Brain microvascular endothelial cell (primary cell): ENCODE data around the gene KDM3B.

Source experiments
- DNase-seq: peaks from one replicate; pipeline ENCODE4 v3.0.0-alpha.2; 2020
- H3K27ac ChIP-seq: fragments of 250-450 bp; sonication (Bioruptor Pico); 2 replicates; pipeline ENCODE4 v1.5.1; 2020; ENCODE audit warnings: mild to moderate bottlenecking, moderate library complexity
- H3K27me3 ChIP-seq: fragments of 250-450 bp; sonication (Bioruptor Pico); replicated peaks from 2 replicates; pipeline ENCODE4 v1.5.1; 2020; ENCODE audit warnings: mild to moderate bottlenecking
- H3K36me3 ChIP-seq: fragments of 250-450 bp; sonication (Bioruptor Pico); replicated peaks from 2 replicates; pipeline ENCODE4 v1.5.1; 2020; ENCODE audit warnings: mild to moderate bottlenecking
- H3K4me3 ChIP-seq: 2 replicates; pipeline ENCODE4 v1.5.1; 2011; ENCODE audit warnings: low read depth, mild to moderate bottlenecking, control low read depth, low read length, moderate library complexity
- in situ Hi-C: cut with HindIII; loops from 2 replicates; pipeline ENCODE4 v1.10.0; 2017; ENCODE audit warnings: low sequenced_read_pairs, low pct_ligation_motif_present
- TF ChIP-seq, protein P1 (sequence below): IDR thresholded peaks from 2 replicates; pipeline ENCODE4 v1.5.1; 2011; ENCODE audit warnings: low read depth, mild to moderate bottlenecking, moderate library complexity, low read length, control low read depth, inconsistent platforms; ENCODE audit errors: missing control alignments

Gene KDM3B

DNA sequence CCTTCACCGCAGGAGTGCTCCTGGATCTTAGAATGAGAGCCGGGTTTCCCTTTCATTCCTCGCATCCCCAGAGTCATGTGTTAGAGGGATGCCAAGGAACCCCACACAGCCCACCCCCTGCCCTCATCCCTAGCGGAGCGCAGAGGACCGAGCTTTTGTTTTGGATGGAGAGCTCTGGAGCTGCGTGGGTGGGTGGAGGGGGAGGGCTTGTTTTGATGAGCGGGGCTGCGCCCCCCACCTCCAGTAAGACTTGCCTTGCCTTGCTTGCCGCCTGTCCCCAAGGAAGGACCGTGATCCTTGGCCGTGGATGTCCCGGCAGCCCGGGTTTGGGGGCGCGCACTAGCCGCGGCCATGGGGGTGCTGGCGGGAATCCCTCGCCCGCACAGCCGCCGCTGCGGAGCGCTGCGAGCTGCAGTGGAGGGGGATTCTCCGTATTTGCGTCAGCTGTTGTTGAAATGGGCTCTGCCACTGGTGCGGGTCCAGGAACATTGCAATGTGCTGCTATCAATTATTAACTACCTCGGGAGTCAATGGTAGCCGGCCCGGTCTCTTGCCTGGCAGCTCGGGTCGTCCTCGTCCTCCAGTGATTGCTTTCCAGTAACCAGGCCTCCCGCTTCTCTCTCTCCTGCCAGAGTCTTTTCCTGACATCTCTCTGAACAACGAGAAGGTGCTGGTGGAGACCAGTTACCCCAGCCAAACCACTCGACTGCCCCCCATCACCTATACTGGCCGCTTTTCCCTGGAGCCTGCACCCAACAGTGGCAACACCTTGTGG, 113.8 kb downstream of the KDM3B start:
- DNase-seq, result no peak
- no peak overlapping the region for H3K27ac ChIP-seq
- no peaks in the 10 kb centered on the region for H3K27me3 ChIP-seq
- H3K4me3 ChIP-seq, result peak overlapping the region; percentile 95
- H3K36me3 ChIP-seq, result peaks cover 19% of the 10 kb centered on the region
- in situ Hi-C loops, result no loop called here
- TF ChIP-seq, protein P1, sequence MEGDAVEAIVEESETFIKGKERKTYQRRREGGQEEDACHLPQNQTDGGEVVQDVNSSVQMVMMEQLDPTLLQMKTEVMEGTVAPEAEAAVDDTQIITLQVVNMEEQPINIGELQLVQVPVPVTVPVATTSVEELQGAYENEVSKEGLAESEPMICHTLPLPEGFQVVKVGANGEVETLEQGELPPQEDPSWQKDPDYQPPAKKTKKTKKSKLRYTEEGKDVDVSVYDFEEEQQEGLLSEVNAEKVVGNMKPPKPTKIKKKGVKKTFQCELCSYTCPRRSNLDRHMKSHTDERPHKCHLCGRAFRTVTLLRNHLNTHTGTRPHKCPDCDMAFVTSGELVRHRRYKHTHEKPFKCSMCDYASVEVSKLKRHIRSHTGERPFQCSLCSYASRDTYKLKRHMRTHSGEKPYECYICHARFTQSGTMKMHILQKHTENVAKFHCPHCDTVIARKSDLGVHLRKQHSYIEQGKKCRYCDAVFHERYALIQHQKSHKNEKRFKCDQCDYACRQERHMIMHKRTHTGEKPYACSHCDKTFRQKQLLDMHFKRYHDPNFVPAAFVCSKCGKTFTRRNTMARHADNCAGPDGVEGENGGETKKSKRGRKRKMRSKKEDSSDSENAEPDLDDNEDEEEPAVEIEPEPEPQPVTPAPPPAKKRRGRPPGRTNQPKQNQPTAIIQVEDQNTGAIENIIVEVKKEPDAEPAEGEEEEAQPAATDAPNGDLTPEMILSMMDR, result no peak

DNA sequence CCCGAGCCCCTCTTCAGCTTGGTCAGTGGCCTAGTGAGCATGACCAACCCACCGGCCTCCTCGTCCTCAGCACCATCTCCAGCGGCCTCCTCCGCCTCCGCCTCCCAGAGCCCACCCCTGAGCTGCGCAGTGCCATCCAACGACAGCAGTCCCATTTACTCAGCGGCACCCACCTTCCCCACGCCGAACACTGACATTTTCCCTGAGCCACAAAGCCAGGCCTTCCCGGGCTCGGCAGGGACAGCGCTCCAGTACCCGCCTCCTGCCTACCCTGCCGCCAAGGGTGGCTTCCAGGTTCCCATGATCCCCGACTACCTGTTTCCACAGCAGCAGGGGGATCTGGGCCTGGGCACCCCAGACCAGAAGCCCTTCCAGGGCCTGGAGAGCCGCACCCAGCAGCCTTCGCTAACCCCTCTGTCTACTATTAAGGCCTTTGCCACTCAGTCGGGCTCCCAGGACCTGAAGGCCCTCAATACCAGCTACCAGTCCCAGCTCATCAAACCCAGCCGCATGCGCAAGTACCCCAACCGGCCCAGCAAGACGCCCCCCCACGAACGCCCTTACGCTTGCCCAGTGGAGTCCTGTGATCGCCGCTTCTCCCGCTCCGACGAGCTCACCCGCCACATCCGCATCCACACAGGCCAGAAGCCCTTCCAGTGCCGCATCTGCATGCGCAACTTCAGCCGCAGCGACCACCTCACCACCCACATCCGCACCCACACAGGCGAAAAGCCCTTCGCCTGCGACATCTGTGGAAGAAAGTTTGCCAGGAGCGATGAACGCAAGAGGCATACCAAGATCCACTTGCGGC, 114.6 kb downstream of the KDM3B start:
- no peak overlapping the region for H3K27ac ChIP-seq
- in situ Hi-C loops, result no loop called here

DNA sequence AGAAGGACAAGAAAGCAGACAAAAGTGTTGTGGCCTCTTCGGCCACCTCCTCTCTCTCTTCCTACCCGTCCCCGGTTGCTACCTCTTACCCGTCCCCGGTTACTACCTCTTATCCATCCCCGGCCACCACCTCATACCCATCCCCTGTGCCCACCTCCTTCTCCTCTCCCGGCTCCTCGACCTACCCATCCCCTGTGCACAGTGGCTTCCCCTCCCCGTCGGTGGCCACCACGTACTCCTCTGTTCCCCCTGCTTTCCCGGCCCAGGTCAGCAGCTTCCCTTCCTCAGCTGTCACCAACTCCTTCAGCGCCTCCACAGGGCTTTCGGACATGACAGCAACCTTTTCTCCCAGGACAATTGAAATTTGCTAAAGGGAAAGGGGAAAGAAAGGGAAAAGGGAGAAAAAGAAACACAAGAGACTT, 115.2 kb downstream of the KDM3B start:
- in situ Hi-C loops, result no loop called here
- TF ChIP-seq, protein P1, result no peak
- Histone ChIP-seq H3K4me3 (peak overlapping the region; percentile 95), H3K27ac (no peak overlapping the region), H3K27me3 (no peaks in the 10 kb centered on the region), H3K36me3 (peaks cover 19% of the 10 kb centered on the region)
- no peak for DNase-seq

More for the DNA sequence above, 114.6 kb downstream of the KDM3B start:
- H3K4me3 ChIP-seq, result peak overlapping the region; percentile 95
- H3K36me3 ChIP-seq, result peaks cover 19% of the 10 kb centered on the region
- DNase-seq, result no peak
- TF ChIP-seq, protein P1, result no peak
- no peaks in the 10 kb centered on the region for H3K27me3 ChIP-seq

DNA sequence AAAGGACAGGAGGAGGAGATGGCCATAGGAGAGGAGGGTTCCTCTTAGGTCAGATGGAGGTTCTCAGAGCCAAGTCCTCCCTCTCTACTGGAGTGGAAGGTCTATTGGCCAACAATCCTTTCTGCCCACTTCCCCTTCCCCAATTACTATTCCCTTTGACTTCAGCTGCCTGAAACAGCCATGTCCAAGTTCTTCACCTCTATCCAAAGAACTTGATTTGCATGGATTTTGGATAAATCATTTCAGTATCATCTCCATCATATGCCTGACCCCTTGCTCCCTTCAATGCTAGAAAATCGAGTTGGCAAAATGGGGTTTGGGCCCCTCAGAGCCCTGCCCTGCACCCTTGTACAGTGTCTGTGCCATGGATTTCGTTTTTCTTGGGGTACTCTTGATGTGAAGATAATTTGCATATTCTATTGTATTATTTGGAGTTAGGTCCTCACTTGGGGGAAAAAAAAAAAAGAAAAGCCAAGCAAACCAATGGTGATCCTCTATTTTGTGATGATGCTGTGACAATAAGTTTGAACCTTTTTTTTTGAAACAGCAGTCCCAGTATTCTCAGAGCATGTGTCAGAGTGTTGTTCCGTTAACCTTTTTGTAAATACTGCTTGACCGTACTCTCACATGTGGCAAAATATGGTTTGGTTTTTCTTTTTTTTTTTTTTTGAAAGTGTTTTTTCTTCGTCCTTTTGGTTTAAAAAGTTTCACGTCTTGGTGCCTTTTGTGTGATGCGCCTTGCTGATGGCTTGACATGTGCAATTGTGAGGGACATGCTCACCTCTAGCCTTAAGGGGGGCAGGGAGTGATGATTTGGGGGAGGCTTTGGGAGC, 115.9 kb downstream of the KDM3B start:
- Histone ChIP-seq H3K36me3 (peaks cover 19% of the 10 kb centered on the region), H3K27ac (no peak overlapping the region), H3K27me3 (no peaks in the 10 kb centered on the region), H3K4me3 (peak overlapping the region; percentile 95)
- no peak for DNase-seq
- TF ChIP-seq, protein P1, result no peak
- in situ Hi-C loops, result no loop called here

DNA sequence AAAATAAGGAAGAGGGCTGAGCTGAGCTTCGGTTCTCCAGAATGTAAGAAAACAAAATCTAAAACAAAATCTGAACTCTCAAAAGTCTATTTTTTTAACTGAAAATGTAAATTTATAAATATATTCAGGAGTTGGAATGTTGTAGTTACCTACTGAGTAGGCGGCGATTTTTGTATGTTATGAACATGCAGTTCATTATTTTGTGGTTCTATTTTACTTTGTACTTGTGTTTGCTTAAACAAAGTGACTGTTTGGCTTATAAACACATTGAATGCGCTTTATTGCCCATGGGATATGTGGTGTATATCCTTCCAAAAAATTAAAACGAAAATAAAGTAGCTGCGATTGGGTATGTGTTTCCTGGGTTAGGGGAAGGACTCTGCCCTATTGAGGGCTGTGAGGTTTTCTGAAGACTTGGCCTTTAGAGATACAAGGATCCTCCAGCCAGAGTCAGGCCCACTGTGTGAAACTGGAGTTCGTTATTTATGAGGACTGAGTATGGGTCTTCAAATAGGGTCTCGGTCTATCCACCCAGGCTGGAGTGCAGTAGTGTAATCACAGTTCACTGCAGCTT, 116.6 kb downstream of the KDM3B start:
- no peaks in the 10 kb centered on the region for H3K27me3 ChIP-seq
- TF ChIP-seq, protein P1, result no peak
- in situ Hi-C loops, result no loop called here
- no peak overlapping the region for H3K27ac ChIP-seq
- DNase-seq, result no peak
- no peak overlapping the region for H3K4me3 ChIP-seq
- peaks cover 19% of the 10 kb centered on the region for H3K36me3 ChIP-seq
